GM12892 (cell line): Measurements from ENCODE around the gene UBE2H.
"Not testable (repeated sequence)": the region's sequence is repeated elsewhere in the genome, so short reads cannot be mapped to it uniquely, and the experiment has no call there.

ENCODE experiments used
- DNase-seq: peaks from one replicate; pipeline ENCODE4 v3.0.0; 2011; ENCODE audit not compliant: insufficient read length
- FAIRE-seq: peaks from 2 replicates; lab custom pipeline; 2011; peaks lifted over from hg19 to GRCh38; lab: Jason Lieb, UNC
- POLR2A ChIP-seq: IDR thresholded peaks from 2 replicates; pipeline ENCODE4 v1.6.1; 2011; ENCODE audit warnings: low read depth, low read length, control low read depth
- POLR2AphosphoS5 ChIP-seq: IDR thresholded peaks from 2 replicates; pipeline ENCODE4 v1.6.1; 2011; ENCODE audit warnings: low read depth, low read length, control low read depth
- TAF1 ChIP-seq: IDR thresholded peaks from 2 replicates; pipeline ENCODE4 v1.6.1; 2011; ENCODE audit warnings: low read depth, mild to moderate bottlenecking, control low read depth, low read length, borderline replicate concordance

Gene UBE2H

DNA sequence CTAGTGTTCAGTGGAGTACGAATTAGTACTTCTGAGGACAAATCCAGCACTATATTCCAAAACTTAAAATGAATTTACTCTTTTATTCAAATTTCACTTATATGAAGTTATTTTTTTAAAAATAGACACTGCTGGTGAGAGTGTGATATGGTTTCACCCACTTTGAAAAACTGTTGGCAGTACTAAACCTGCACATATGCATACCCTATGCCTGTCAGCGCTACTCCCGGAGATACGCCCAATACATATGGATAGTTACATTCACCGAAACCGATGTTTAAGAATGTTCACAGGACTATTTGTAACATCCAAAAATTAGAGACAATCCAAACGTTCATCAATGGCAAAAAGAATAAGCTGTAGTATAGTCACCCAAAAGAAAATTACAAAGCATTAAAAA is 69.6 kb downstream of the UBE2H start:
- TF ChIP-seq POLR2A (no peak), POLR2AphosphoS5 (no peak), TAF1 (no peak)
- DNase-seq, result no peak
- no peak for FAIRE-seq

GRCh38 chr7:129882531-129882930 is 70.2 kb downstream of the UBE2H start:
- no peak for FAIRE-seq
- TF ChIP-seq POLR2A, result no peak
- no peak for TF ChIP-seq TAF1
- no peak for TF ChIP-seq POLR2AphosphoS5
- DNase-seq, result no peak

DNA sequence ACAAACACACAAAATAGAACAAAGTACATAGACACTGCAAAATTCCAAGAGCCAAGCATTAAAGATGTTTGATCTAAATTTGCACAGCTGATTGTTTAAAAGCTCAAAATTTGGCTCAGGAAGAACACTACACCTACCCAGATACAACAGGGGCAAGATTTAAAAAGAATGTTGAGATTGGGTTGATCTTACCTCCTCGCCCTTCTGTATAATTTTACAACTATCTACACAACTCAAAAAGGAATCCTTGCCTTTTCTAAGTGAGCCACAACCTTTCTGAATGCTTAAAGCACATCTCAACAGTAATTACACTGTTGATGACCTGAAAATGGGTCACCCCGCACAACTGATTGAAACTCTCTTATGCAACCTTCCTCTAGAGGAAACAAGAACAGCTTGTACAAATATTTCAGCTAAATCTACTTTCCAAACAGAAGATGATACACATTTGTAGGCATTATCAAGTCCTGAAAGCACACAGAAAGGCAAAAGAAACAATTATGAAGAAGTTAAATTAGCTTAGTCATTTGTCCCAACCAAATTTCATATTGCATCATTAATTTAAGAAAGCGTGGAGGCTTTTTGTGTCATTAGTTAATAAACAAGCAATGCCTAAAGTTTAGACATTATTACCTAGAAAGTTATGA is 75.5 kb downstream of the UBE2H start:
- peak; percentile 17 for FAIRE-seq
- DNase-seq, result no peak
- TF ChIP-seq POLR2AphosphoS5 (no peak), POLR2A (no peak), TAF1 (no peak)

DNA sequence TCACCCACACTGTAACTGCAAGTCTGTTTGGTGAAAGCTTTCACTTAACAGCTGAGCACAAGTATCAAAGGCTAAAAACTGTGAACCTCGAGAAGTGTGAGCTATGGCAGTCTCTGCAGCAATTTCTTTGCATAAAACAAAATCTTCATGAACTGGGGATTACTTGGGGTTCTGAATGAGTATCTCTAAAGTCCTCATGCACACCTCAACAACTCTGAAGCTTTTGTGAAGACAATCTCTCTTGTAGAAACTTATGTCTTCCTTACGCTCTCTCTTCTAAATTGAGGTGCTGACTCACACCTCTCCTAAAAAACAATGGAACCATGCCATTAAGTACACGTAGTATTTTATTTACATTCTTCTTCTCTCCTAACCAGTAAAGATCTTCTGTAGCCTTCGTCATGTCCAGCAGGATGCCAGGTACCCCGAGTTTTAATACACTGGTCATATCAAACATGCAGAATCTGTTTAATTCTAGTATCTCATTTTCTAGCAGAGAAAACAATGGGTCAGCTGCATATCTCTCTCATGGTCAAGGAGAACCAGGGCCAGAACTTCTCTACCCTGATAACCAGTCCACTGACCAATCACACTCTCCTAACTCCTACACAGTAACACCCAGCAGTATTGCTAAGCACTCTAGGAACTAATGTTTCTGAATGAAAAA is 76.9 kb downstream of the UBE2H start:
- FAIRE-seq, result peak; percentile 61
- DNase-seq, result no peak
- TF ChIP-seq TAF1 (no peak), POLR2AphosphoS5 (no peak), POLR2A (no peak)

DNA sequence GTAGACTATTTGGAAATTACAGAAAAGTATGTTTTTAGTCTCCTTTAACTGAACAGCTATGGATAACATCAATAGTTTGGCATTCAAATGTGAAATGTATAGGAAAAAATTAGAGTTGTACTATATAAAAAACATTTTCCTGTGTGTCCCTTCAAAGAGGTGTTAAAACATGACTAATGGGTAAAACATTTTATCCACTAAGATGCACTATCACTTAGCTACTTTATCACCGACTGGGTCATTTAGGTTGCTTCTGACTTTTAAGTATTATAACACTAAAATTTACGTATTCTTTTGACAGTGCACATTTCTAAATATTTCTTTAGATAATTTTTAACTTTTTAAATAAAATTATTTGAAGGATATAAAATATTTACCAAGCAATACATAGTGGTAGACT is 77.6 kb downstream of the UBE2H start:
- TF ChIP-seq POLR2A (no peak), TAF1 (no peak), POLR2AphosphoS5 (no peak)
- no peak for FAIRE-seq

GRCh38 chr7:129874722-129875121 is 78.0 kb downstream of the UBE2H start:
- FAIRE-seq (no peak), DNase-seq (no peak)
- TF ChIP-seq POLR2A, result no peak
- TF ChIP-seq TAF1, result no peak
- TF ChIP-seq POLR2AphosphoS5, result no peak

More for the DNA sequence above, 77.6 kb downstream of the UBE2H start:
- no peak for DNase-seq

DNA sequence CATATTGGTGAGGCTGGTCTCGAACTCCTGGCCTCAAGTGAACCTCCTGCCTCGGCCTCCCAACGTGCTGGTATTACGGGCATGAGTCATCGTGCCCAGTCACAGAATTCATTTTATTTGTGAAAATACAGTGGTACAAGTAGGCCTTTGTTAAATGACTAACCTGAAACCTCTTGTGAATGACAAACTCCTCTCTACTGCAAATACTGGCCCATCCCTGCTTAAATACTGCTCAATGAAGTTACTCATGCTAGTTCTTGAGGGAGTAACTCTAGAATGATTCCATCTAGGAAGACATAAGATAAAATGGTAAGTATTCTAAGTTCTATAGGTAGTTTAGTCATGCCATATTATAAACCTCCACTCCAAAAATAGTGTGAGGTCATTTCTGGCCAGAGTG is 80.7 kb downstream of the UBE2H start:
- TF ChIP-seq POLR2AphosphoS5, result no peak
- no peak for TF ChIP-seq POLR2A
- no peak for TF ChIP-seq TAF1
- FAIRE-seq (no peak), DNase-seq (no peak)

DNA sequence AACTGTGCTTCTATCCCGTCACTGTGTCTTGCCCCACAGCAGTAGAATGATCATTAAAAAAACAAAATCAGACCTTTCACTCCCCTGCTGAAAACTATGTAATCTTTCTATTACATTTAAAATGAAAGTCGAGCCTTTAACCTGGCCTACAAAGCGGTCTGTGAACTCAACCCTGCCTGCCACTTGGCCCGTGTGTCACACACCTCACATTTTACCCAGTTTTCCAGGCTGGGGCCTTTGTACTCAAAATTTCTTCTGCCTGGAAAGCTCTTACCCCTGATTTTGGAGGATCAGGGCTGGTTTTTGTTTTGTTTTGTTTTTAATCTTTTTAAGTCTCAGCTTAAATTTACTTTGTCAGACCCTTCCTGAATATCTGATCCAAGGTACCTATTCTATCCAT is 82.1 kb downstream of the UBE2H start:
- no peak for FAIRE-seq
- no peak for DNase-seq
- no peak for TF ChIP-seq TAF1
- no peak for TF ChIP-seq POLR2AphosphoS5
- no peak for TF ChIP-seq POLR2A

GRCh38 chr7:129866251-129866650 is 86.5 kb downstream of the UBE2H start:
- DNase-seq (no peak), FAIRE-seq (no peak)
- TF ChIP-seq POLR2AphosphoS5, result no peak
- no peak for TF ChIP-seq TAF1
- TF ChIP-seq POLR2A, result no peak

GRCh38 chr7:129865925-129866201 is 86.9 kb downstream of the UBE2H start:
- TF ChIP-seq POLR2AphosphoS5 (no peak), POLR2A (no peak), TAF1 (no peak)
- DNase-seq, result no peak
- FAIRE-seq, result no peak

DNA sequence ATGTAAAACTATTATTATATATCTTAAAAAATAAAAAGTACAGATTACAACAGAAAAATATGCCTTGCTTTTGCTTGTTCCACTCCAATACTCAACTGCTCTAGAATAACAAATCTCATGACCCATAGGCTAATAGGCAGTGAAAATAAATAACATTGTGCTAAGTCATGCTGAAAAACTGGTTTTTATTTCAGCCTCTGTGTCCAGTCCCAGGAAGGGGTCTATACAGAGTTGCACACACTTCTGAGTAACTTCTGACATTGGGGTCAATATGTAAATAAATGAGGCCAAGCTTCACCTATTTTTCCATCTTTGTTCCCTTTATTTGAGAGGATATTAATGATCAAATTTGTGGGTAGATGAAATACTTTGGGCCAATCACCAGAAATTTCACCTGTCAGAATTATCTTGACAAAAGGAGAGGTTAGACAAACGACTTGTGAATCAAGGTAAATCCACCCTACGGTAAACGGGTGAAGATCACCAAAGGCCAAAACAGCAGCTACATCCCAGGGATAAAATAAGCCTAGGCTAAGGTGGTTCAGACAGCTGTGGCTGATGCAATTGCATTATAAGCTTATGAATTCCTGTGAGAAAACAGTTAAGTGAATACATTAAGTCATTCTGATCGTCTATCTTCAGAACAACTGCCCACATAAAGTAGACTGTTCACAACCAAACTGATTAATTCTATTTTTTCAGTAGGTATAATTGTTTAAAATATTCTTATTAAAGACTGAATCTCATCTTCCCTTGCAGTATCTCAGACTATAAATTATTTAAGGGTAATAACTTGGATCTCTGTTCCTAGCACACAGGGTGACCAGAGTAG is 87.5 kb downstream of the UBE2H start:
- FAIRE-seq, result no peak

GRCh38 chr7:129864676-129865075 is 88.1 kb downstream of the UBE2H start:
- FAIRE-seq, DNase-seq: not testable (repeated sequence)

More for the DNA sequence above, 87.5 kb downstream of the UBE2H start:
- DNase-seq, result no peak
- TF ChIP-seq POLR2A (no peak), TAF1 (no peak), POLR2AphosphoS5 (no peak)
